GM21717 (cell line): Measurements from ENCODE around the gene HYI.
"Not testable (repeated sequence)": the region's sequence is repeated elsewhere in the genome, so short reads cannot be mapped to it uniquely, and the experiment has no call there.

ENCODE experiments used
- ATAC-seq: cut with Tn5 transposase; IDR thresholded peaks from one replicate; pipeline ENCODE4 v1.9.1; 2021; ENCODE audit warnings: mild to moderate bottlenecking, moderate library complexity; ENCODE audit not compliant: unreplicated experiment

The HYI gene

GRCh38 chr1:43465505-43466067 lies 11.9 kb upstream of the HYI start:
- no peak for ATAC-seq

- ATAC-seq = no peak
Observed at GRCh38 chr1:43464681-43465504, 11.2 kb upstream of the HYI start.

GRCh38 chr1:43463479-43463878 lies 9.7 kb upstream of the HYI start:
- ATAC-seq = no peak

- no peak for ATAC-seq
Observed at GRCh38 chr1:43460988-43461693, 7.4 kb upstream of the HYI start.

- ATAC-seq = not testable (repeated sequence)
Observed at GRCh38 chr1:43458379-43458778, 4.6 kb upstream of the HYI start.

- no peak for ATAC-seq
Observed at GRCh38 chr1:43455213-43455889, 1.6 kb upstream of the HYI start.

GRCh38 chr1:43454270-43455011 lies 710 bp upstream of the HYI start:
- ATAC-seq = peak; percentile 49

GRCh38 chr1:43452789-43453441 lies 816 bp downstream of the HYI start:
- no peak for ATAC-seq

- ATAC-seq = no peak
Observed at GRCh38 chr1:43451701-43452532, 1.8 kb downstream of the HYI start.

GRCh38 chr1:43451157-43451591 lies 2.6 kb downstream of the HYI start:
- no peak for ATAC-seq

GRCh38 chr1:43450251-43450941 lies 3.3 kb downstream of the HYI start:
- no peak for ATAC-seq

GRCh38 chr1:43449708-43450069 lies 4.0 kb downstream of the HYI start:
- ATAC-seq = no peak

- ATAC-seq = no peak
Observed at GRCh38 chr1:43448955-43449707, 4.6 kb downstream of the HYI start.

GRCh38 chr1:43447891-43448708 lies 5.6 kb downstream of the HYI start:
- no peak for ATAC-seq

- no peak for ATAC-seq
Observed at GRCh38 chr1:43446881-43447835, 6.6 kb downstream of the HYI start.

- no peak for ATAC-seq
Observed at GRCh38 chr1:43446388-43446740, 7.4 kb downstream of the HYI start.
